ENCODE data around the gene PPM1G.

- TF ChIP-seq POLR2A (IDR thresholded peaks at IDR 0.05) (no peak), CTCF (IDR thresholded peaks at IDR 0.05) (no peak)
These were observed 55.4 kb downstream of the PPM1G start for GRCh38 chr2:27353762-27354596.
